Glomerular visceral epithelial cell (primary cell): ENCODE results near the gene CHRFAM7A.
"Not testable (repeated sequence)": the region's sequence is repeated elsewhere in the genome, so short reads cannot be mapped to it uniquely, and the experiment has no call there.

ENCODE experiments used
- DNase-seq: peaks from one replicate; pipeline ENCODE4 v3.0.0-alpha.2; 2016; ENCODE audit errors: extremely low spot score

The CHRFAM7A gene

DNA sequence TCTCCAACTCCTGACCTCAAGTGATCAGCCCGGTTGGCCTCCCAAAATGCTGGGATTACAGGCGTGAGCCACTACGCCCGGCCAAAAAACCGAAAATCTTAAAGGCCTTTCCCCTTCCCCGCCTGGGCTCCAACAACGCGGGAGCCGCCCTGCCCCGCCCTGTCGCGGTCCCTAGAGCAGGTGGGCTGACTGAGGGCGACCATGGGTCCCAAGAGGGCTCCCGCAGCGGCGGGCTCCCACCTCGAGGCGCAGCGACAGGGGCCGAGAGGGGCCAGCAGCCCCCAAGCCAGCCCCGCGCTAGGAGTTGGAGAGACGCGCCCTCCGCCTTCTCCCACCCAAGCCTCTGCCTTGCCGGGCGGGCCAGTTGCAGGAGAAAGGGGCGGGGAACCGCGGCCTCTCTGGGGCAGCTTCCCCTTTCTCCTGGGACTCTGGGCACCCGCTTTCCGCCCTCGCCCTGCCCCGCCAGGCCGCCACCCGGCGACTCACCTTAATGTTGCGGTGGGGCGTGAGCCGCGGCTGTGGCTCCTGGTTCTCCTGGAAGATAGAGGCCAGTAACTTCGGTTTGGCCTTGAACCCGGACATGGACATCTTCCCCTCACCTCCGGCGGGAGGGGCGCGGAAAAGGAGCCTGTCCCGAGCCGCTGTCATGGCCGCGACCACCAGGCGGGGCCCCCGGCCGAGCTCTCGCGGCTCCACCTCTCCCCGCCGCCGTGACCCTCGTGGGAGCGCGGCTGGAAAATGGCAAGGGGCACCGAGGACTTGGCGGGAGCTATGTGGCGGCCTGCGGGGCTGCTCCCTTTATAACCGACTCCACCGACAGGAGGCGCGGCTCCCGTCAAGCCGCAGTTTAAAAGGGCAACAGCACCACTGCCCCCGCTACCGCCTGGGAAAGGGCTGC lies at the start of gene CHRFAM7A:
Gene CHRFAM7A (minus strand): TSS at position 775 of the 898 bp plus-strand sequence. CDS start 10,189 bp downstream, outside the sequence.
- not testable (repeated sequence) for DNase-seq

- not testable (repeated sequence) for DNase-seq
Measured at GRCh38 chr15:30438348-30438747, 45.0 kb upstream of the CHRFAM7A start.

DNA sequence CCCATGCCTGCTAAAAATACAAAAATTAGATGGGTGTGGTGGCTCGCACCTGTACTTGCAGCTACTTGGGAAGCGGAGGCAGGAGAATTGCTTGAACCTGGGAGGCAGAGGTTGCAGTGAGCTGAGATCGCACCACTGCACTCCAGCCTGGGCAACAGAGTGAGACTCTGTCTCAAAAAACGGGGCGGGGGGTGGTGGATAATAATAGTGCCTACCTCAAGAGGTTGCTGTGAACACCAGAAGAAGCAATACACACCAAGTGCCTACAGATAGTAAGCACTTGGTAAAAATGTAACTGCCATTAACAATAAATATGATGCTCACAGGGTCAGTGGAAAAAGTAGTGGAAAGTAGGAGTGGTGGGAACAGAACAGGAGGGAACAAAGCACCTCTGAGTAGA lies 42.5 kb upstream of the CHRFAM7A start:
- DNase-seq: not testable (repeated sequence)

DNA sequence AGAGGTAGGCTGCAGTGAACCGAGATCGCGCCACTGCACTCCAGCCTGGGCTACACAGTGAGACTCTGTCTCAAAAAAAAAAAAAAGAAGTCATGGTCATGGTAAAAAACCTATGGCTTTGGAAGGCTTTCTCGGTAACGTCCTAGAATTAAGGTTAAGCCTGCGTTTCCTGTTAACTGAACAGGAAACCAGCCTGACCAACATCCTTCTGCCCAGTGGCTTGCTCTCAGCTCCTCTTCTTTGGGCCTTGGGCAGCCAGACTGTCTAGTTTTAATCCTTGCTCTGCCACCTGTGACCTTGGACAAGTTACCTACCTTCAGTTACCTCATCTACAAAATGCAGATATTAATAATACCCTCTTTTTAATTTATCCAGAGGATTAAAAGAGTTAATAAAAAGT lies 27.4 kb upstream of the CHRFAM7A start:
- not testable (repeated sequence) for DNase-seq

DNA sequence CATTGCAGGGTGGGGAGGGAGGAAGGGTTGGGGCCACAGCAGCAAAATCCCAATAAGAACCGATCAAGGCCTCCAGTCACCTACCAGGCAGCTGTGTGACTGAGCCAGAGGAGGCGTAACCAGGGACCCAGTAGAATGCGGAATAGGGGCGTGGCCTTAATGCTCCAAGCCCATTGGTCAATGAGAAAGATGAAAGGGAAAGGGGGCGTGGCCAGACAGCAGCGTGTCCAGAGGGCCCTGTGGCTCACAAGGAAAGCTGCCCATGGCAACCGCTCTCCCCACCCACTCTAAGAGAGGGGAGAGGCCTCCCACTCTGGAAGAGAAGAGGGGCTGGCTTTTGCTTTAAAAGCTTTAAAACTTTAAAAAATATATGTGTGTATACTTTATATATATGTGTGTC lies 20.8 kb upstream of the CHRFAM7A start, which contains the start of gene GOLGA8R:
Gene GOLGA8R (minus strand): TSS at position 101 of the 400 bp plus-strand sequence. CDS start 98 bp downstream, at position 3.
- not testable (repeated sequence) for DNase-seq

DNA sequence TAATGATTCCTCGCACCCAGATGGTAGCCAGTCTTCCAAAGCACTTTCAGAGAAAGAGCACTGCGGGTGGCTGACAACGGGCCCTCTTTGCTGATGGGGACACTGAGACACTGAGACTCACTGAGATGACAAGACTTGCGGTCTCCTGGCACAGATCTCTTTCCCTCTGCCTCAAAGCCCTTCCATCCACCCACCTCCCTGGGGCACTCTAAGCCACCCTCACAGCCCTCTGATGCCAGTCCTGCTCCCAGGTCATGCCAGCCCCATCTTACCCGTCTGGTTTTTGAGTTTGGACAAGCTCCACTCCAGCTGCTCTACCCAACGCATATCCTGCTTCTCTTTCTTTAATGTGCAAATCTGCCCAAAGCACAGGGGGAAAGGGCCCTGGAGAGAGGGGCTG lies 14.3 kb upstream of the CHRFAM7A start:
- DNase-seq: not testable (repeated sequence)

- not testable (repeated sequence) for DNase-seq
Measured at GRCh38 chr15:30398988-30399387, 5.6 kb upstream of the CHRFAM7A start.

- not testable (repeated sequence) for DNase-seq
Measured at GRCh38 chr15:30393664-30393991, 288 bp upstream of the CHRFAM7A start.

DNA sequence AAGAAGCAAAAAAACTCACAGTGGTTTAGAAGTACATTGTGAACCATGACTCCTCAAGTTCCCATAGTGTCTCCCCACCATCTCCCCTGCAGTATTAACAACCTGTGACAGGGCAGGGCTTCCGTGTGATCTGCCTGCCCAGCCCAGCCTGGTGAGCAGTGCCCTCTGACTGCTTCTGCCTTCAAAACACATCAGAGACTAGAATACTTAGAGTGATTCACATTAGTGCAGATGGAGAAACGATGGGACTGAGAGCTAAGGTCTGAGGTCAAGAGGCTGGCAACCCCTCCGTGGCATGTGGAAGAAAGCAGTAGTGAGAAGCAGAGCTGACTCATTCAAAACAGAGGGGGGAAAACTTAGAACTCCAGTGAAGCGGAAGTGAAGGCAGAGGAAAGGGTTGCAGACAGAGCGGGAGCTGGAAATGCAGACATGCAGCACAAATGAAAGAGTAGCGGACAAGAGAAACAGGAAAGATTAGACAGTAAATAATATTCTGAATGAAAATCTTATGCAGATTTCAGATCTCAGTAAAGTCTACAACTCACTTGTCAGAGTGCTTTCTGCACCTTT lies 6.9 kb downstream of the CHRFAM7A start:
- not testable (repeated sequence) for DNase-seq

DNA sequence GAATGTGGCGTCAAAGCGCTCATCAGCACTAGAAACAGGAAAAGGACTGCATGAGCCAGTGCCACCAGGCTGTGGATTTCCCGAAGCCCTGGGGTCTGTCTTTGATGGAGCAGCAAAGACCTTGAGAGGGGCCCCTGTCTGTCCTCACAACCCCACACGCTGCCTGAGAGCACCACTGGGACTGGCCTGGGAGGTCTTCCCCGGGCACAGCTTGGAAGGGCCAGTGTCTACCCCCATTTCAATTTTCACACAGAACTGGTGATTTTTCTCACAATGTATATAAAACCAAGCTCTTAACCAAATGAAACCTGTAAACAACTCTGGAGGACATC lies 16.3 kb downstream of the CHRFAM7A start:
- not testable (repeated sequence) for DNase-seq

- DNase-seq: not testable (repeated sequence)
Measured at GRCh38 chr15:30376375-30377081, 16.8 kb downstream of the CHRFAM7A start.

DNA sequence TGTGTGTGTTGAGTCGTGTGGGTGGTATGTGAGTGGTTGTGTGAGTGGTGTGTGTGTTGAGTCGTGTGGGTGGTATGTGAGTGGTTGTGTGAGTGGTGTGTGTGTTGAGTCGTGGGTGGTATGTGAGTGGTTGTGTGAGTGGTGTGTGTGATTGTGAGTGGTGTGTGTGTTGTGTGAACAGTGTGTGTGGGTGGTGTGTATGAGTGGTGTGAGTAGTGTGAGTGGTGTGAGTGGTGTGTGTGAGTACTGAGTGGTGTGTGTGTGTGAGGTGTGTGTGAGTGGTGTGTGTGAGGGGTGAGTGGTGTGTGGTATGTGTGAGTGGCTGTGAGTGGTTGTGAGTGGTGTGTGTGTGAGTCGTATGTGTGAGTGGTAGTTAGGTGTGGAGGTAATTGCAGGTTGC lies 17.5 kb downstream of the CHRFAM7A start:
- not testable (repeated sequence) for DNase-seq

DNA sequence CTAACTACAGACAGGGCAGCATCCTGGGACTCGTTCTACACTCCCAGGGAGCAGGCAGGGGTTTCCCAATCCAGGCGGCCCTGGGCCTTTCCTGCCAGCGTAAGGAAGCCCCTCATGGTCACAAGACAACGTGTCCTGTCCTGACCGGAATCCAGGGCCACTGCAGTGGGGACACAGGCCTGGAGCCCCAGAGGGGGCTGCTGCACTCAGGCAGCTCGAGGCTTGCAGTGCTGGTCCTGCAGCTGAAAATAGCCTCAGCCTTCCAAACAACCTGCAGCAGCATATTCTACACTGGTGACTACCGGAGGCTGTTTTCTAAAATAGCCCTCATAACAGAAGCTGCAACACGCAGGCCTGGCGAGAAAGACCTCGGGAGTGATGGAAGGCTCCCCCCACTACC lies 18.5 kb downstream of the CHRFAM7A start:
- DNase-seq: not testable (repeated sequence)

DNA sequence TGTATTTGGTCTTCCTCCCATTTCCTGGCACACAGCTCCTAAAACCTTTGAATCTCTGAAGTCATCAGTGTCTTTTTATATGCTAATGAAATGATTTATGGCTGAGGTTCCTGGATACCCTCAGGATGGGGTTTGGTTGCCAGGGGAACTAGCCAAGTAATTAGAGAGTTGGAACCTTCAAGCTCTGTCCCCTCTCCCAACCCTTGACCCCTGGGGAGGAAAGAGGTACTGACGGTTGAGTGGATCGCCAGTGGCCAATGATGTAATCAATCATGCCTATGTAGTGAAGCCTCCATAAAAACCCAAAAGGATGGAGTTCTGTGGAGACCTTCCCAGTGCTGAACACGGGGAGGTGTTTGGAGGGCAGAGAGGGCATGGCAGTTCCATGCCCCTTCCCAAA lies 25.1 kb downstream of the CHRFAM7A start:
- DNase-seq: not testable (repeated sequence)

DNA sequence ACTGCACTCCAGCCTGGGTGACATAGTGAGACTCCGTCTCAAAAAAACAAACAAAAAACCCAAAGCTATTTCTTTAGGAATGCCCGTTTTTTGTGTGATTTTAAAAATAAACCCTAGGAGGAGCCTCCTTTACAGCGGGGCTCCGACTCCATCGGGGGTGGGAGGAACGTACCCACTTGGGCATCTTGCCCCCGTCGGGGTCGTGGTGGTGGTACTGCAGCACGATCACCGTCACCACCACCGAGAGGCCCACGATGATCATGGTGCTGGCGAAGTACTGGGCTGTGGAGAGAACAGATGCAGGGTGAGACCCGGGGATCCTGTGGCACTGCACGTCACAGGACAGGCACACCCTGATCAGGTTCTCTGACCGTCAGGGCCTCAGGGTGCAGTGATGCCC lies 26.1 kb downstream of the CHRFAM7A start:
- DNase-seq: not testable (repeated sequence)

DNA sequence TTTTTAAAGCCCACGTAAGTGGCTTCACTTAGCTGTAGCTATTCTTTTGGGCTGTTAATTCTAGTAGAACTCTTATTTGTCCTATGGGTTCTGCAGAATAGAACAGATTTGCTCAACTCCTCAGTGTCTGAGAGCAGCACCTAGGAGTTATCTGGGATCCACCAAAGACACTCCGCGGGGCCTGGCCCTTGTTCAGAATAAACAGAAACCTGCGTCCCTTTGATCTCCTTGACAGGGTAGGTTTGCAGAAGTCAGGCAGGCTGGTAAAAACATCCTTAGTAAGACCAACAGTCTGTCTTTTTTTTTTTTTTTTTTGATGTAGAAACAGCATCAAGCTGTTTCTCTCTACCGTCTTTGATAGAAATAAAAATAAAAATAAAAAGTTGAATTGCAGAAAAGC lies 31.9 kb downstream of the CHRFAM7A start:
- DNase-seq: not testable (repeated sequence)

GRCh38 chr15:30360990-30361389 lies 32.4 kb downstream of the CHRFAM7A start:
- not testable (repeated sequence) for DNase-seq

GRCh38 chr15:30355043-30355442 lies 38.3 kb downstream of the CHRFAM7A start:
- DNase-seq: not testable (repeated sequence)

GRCh38 chr15:30349803-30350202 lies 43.5 kb downstream of the CHRFAM7A start:
- not testable (repeated sequence) for DNase-seq

DNA sequence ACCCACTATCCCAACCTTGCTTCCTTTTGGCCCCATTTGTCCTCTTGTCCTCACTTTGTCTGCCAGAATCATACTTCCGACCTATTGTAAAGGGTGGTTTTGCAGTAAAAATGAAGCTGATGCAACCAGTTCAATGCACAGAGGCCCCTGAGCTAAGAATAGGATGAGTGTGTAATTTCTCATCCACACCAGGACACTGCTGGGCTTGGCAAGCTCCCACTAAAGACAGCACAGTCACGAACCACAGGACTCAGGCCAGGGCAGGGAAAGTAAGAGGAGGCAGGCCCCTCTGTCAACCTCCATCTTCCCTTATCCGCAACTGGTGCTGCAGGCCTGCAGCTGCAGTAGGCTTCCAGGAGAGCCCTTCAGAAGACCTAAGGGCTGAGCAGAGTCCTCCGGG lies 56.8 kb downstream of the CHRFAM7A start:
- not testable (repeated sequence) for DNase-seq

DNA sequence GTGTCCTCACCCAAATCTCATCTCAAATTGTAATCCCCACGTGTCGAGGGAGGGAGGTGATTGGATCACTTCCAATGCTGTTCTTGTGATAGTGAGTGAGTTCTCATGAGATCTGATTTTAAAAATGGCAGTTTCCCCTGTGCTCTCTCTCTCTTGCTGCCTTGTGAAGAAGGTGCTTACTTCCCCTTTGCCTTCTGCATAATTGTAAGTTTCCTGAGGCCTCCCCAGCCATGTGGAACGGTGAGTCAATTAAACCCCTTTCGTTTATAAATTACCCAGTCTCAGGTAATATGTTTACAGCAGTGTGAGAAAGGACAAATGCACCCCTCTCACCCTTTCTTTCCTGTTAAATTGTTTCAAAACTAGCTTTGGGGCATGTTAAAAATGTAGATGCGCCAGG lies 59.2 kb downstream of the CHRFAM7A start:
- DNase-seq: not testable (repeated sequence)

- DNase-seq: peak; percentile 0
Measured at GRCh38 chr15:30326145-30326544, 67.2 kb downstream of the CHRFAM7A start.
